ENCODE data around the gene TTC6.

TTC6 gene

DNA sequence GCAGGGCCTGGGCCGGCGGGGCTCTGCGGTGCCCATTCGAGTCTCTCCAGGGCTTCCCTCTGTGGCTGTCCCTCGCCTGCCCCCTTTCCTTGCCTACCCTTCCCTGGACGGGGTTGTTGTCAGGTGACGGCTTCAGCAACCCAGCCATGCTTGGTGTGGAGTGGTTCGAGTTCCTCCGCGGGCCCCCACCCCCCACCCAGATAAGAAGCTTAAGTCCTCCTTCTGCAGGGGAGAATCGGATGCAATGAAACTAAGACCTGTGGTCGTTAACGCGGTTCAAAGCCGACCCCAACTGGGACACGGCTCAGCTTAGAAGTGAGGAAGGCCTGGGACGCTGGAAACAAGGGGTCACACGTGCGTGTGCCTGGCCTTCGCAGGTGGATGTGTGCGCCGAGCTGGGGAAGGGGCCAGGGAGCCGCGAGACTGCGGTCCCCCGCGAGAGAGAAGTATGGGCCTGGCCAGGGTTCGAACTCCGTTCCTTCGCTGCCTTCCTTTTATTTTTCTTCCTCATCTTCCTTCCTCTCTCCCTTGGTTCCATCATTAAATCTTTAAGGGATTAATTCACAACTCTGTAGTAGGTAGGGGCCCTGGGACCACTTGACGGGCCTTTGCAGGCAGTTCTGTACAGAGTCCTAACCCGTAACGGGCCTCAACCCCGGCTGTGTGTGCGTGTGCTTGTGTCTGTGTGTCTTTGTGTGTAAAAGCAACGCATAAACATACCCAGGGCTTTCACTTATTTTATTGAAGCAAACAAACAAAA lies 3.5 kb downstream of the TTC6 start:
- DNase-seq: no peak

DNA sequence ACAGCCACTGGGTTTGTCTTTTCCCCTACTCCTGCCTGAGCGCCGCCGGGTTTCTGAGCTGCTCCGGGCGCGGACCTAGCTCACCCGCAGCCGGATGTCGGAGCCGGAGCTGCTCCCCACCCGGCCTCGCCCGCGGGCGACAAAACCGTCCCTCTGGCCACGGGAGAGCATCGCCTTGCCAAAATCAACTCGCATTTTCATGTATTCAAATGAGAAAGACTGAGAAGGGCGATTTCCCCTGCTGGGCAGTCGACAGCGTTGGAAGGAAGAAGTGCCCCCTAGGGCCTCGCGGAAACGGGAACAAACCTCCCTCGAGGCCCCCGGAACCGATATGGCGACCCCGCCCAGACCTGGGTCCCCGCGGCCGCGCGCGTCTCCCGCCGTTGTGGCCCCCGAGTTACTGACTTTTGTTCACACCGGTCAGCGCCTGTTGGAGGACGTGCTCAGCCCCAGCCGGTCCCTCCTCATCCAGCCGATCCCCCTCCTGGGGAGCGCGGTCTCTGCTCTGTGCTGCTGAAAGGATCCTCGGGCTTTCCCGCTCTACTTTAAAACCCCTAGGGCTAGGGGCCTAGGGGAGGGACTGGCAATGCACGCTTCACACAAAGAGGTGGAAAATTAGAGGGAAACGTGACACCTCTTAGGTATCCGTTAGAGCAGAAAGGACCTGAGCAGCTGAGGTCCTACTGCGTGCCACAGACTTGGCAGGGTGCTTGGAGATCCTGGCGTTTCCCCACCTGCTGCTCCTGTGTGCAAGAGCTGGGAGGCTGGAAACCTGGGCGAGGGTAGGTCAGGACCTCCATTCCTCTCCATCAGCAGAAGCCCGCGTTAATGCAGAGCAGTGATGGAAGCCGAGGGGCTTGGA lies 4.3 kb downstream of the TTC6 start:
- DNase-seq: no peak

DNA sequence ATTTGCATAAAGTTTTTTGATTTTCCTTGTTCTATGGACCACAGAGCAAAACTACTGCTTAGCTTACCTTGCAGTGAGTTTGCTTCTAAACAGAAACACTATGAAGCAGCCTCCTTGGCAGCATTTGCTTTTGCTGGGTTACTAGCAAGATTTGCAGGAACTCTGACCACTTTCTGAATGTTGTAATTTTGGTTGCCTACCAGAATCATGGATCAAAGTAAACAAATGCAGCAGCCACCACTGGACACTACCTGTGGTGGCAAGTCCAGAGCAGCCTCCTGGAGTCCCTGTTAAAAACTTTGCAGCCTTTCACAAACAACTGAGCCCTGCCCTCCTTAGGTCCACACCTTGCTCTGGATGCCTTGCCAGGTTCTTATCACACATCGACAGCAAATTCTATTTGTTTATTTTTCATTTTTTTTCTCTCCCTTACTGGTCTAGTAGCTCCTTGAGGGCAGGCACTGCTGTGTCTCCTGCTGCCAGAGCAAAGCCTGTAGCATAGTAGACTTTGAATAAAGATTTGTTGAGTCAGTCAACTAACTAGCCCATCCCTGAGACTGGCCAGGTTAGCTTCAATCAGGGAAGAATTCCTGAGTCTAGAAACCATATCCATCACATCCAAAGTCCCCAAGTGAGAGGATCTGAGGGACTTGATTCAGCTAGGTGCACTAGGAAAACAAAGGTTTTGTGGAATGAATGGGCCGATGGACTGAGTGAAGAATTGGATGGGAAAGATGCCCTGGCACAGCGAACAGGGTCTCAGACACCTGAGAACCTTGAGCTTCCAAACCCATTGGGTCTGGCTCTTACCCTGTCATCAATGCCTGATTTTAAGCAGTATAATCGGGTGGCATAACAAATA lies 5.7 kb downstream of the TTC6 start:
- DNase-seq: no peak

DNA sequence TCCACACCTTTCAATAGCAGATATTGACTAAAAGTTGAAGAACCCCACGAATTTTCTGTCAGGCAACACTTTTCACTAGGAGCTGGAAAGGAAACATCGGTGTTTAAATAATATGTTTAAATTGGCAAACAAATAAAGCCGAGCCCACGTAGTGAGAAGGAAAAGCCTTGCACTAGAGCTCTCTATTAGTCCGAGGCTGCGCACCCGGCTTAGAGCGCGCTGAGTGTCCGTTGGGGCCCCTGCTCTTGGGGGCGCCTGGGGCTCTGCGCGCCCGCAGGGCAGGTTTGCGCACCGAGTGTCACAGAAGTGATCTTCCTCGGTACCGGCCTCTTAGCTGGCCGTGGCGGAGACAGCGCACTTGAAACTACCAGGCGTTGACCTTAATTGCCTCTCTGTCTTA lies 6.4 kb downstream of the TTC6 start:
- DNase-seq: no peak

DNA sequence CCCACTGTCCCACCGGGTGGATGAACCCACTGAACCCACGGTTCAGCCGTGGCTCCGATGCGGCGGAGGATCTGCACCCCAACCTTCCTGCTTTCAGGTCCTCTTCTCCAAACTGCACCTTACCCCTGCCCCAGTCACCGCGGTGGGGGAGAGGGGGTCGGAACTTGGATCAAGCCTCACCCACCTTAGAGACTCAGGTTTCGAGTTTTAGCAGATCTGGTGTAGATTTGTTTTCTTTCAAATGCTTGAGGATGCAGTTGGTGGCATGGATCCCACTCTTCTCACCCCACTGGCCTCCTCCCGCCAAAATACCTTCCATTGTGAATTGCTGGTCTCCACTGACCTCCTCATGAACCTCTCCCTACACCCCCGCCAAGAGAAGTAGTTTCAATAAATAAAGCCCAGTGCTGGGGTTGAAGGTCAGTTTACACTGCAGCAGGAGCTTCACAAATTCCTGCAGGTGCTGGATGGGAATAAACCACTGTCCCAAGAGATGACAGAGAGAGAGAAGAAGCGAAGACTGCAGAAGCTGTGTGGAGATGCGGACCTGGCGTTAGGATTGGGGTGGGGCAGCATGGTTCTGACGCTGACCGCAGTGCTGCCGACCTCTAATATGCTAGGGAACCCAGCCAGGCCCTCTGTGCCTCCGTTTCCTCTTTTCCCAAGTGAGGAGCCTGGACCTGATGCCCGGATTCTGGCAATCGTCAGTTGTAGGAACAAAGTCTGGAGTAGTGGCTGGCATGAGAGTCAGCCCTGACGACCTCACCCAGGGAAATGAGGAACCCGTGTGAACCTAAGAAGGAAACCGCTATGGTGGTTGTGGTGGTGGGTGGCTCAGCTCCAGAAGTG lies 7.4 kb downstream of the TTC6 start:
- DNase-seq: no peak

DNA sequence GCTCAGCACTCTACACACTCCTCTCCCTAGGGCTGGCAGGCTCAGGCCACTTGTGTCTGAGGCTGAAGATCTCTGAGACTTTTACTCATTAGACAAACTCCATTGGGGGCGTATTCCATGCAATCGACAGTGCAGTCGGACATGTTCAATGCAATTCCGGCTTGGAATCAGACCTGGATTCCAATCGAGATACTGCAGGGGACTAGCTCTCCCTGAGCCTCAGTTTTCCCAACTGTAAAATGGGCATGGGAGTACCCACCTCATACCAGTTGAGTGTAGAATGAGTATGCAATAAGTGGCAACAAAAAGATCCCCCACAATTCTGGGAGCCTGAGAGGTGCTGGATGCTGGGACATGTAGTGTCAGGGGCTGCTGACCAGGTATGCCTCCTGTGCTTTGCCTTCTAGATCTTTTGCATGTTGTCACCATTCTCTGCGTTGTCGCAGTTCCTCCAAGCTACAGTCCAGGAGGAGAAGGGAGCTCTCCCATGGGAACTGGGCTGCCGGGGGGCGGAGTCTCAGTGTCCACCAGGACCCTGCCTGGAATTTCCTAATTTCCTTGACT lies 8.3 kb downstream of the TTC6 start:
- no peak for DNase-seq

DNA sequence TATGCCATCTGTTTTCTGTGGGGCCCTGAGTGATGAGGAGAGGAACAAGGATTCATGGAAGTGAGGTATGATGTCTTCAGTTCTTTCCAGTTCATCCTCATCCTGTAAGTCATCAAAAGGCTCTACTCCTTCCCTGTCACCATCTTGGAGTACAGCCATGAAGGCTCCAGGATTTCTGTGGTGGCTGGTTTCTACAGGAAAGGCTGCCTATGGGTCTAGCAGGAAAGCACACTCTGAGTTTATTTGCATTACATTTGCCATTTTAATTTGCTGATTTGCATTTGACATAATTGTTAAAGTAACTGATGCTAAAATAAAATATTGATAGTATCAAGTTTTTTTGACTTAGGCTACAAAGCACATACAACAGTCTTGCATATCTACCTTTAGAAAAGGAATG lies 11.2 kb downstream of the TTC6 start:
- no peak for DNase-seq

DNA sequence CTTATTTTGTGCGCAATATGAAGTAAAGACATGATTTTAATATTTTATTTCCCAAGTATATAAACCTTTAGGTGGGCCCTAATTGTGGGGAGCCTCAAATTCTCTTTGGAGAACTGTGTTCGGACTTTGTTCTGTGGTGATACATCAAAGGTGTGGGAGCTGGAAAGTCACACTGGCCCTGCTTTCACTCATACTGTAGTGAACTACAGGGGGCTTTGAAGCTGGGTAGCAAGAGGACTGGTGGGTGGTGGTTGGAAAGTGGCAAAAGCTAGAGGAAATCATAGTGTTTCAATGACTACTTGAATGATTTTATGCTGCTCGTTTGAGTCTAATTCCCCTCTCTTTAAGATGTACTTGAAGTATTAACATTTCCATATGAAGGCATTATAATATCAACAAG lies 13.2 kb downstream of the TTC6 start:
- DNase-seq: no peak

DNA sequence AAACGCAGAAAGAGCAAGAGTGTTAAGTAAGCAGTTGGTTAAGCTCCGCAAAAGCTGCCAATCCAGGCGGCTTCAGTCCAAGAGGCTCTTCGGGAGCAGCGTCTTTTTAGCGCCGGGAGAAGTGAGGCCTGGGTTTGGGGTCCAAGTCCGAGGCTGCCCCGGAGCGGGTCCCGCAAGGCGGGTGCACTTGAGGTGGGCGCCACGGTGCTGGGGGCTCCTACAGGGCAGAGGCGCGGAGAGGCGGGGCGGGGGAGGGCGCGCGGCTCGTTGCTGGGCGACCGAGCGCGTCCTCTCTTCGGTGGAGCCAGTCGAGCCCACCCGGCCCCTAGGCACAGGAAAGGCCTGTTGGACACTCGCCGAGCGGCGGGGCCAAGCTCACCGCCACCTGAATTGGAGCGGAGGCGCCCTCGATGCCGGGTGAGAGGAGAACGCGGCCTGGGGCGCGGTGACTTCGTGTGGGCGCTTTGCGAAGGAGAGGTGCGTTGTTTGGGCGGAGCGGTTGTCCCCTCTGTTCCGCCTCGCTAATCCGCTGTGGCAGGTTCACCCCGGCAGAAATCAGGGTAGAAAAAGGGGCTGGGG lies 15.6 kb downstream of the TTC6 start:
- DNase-seq: no peak

DNA sequence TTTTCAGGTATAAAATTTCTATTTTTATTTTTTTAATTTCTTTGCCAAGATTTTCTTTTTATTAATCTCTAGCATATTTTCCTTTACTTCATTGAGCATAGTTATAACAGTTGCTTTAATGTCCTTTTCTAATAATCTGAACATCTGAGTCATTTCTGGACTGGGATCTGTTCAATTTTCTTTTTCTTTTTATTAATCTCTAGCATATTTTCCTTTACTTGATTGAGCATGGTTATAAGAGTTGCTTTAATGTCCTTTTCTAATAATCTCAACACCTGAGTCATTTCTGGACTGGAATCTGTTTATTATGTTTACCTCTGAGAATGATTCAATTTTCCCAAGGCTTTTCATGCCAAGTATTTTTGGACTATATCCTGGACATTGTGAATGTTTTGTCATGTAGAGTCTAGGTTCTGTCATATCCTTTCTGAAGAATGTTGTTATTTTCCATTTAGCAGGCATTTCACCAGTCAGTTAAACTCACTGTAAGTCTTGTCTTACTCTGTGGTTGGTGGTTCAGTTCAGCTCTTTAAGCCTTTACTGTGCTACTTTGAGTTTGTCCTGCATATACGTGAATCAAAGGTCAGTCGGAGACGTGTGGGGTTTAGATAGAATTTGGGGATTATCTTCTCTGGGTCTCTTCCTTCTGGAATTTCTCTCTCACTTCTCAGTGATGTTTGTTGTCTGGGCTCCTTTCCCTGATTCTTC lies 20.3 kb downstream of the TTC6 start:
- no peak for DNase-seq

DNA sequence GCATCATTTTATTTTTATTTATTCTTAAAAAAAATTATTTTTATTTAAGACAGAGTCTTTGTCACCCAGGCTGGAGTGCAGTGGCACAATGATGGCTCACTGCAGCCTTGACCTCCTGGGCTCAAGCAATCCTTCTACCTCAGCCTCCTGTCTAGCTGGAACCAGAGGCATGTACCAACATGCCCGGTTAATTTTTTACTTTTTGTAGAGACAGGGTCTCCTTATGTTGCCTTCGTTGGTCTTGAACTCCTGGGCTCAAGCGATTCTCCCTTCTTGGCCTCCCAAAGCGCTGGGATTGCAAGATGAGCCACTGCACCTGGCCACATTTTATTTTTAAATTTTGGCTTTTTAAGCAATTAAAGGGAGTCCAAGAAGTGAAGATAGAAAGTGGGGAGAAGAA lies 21.4 kb downstream of the TTC6 start:
- DNase-seq: no peak

DNA sequence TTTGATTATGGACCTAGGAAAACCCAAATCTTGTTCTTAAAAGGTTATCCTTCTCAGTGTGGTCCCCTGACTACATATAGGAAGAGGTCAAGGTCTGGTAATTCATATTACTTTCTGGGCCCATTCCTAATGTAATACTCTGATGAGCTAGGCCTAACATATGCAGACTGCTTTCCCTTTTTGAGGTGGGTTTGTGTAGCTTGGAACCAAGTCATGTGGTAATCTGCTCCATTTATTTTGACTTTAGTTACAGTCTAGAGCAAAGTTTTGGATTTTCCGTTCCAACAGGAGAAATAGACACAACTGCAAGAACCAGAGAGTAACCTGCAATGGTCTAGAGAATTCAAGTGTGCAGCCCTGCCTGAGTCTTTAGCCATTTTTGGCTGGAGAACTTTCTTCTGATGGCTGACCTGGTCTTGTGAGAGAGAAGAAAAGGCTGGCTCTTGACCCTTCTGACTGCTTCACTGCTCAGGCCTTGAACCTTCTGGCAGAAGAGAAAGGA lies 22.5 kb downstream of the TTC6 start:
- DNase-seq: no peak

DNA sequence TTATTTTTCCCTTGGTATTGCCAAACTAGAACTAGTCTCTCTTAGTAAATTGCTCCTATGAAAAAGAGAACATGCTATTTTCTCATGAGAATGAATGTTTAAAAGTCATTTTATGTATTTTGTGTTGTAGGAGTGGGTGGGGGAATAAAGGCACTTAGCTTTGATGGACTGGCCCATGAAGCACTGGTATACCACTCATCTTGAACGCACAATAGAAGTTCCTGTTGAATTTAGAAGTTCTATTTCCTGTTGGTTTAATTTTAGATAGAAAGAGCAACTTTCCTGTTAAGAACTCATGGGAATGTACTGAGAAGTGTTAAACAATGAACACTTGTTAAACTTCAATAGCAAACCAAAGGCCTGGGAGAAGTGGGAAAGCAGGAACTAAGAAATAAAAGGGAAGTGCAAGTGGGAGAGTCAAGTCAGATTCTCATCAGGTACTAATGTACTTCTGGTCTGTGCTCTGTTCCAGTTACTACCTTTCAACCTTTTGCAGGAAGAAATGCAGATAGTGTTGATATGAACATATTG lies 23.1 kb downstream of the TTC6 start:
- DNase-seq: no peak

DNA sequence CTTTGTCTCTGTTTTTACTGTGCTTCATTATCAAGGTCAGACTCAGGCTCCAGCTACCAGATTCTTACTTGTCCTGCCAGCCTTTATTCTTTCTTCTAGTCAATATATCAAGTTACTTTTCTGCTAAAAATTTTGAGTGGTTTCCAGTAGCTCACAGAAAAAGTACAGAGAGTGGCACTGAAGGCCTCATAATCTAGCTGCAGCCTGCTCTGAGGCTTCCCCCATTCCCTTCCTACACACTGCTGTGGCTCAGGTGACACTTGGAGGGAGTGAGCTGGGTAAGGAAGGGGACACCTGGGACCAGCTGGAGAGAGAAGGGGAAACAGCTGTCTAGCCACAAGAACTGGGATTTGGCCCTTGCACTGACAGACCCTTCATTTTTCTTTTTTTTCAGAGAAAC lies 25.4 kb downstream of the TTC6 start:
- no peak for DNase-seq

DNA sequence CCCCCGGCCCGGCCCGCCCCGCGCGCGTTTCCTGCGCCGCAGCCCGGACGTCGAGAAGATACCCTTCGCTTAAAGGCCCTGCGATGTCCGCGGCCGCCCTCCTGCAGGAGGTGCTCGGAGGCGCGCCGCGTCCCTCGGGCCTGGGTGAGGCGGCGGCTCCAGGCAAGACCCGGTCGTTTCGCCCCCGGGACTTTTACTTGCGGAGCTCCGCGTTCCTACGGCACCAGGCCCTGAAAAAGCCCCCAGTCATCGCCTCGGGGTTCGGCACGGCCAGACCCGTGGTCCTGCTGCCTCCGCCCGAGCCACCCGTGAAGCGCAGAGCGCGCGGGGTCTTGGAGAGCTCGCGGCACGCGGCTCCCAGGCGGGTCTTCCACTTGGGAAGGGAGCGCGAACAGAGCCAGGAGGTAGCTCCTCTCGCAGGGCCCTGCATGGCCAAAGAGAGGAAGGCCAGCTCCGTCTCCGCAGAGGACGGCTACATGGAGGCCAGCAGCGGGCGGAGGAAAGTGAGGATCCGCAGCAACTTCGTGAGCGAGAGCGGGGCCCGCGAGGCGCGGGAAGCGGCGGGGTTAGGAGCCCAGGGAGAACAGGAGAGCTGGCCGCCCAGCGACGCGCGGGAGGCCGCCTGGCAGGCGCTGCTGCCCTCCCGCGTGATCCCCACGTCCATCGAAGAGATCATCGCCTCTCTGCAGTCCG lies 26.9 kb downstream of the TTC6 start:
- DNase-seq: no peak

DNA sequence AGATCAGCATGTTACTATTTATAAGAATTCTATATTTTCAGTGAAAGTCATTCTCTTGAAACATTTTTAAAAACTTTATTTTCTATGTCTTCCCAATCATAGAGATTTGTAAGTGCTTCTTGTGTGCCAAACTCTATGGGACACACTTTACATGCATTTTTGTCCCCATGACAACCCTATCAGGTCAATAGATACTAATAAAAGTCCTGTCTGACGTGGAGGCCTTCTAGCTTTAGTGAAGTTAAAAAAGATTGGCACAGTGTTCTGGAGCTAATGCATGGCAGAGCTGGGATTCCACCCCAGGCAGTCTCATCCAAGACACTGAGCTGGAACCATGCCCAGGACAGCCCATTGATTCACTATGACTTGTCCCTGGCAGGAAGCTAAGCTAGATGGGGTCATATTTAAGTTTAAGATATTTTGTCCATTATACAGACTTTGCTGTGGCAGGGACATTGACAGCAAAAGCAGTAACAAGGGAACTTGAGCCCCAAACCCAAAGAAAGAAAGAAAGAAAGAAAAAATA lies 28.1 kb downstream of the TTC6 start:
- no peak for DNase-seq

DNA sequence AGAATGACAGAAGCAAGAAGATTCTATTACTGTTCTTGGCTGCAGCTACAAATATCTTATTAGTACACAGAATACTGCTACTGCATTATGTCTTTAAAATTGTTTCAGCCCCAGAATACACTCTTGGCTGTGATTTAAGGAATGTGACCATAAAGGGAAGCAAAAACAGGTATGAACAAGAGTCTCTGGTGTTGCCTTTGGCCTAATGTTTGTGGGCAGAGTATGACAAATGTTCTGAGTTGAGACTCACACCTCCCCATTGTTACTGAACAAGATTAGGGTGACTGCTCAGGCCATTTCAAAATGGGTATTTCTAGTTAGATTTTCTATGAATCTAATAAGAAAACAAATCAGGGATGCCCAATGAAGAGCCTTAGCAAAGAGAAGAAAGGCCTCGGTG lies 28.5 kb downstream of the TTC6 start:
- no peak for DNase-seq

DNA sequence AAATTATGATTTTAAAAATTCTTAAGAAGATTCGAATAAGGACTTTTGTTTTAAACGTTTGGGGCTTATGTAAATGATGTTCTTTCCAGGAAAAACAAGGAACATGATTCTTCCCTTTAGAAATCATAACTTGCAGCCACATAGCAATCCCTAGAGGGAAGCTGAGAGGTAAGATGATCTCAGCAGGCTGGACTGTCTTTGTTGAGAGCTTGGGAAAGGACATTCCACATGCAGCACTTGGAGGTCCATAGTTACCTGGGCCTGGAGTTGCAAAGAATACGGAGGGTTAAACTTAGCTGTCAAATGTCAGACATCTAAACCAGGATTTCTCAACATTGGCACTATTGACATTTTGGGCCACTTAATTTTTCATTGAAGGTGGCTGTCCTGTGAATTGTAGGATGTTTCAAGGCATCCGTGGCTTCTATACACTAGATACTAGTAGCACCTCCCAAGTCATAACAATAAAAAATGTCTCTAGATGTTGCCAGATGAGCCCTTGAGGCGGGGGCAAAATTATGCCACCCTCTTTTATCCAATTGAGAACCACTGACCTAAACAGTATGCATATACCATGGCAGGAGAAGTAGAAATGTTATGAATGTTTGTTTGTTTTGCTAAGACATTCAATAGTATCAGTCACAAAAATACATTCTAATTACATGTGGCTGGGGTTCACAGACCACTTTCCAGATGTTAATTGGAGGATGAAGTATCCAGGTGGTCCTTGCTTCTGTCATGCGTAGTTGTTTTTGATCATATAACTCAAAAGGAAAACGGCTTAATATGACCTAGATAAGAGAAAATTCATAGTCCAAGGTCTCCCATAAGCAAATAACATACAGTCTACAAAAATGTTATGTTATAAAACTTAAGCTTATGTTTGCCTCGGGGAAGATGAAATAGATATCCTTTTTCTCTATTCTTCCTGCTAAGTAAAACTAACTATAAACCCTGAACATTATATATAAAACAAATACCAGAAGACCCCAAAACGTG lies 30.5 kb downstream of the TTC6 start:
- no peak for DNase-seq

All from stimulated activated CD4-positive, alpha-beta T cell treated with anti-CD3 and anti-CD28 coated beads, Interleukin-4, amount 100 ng/mL, for 1 hour (primary cell).